B cell (primary cell): ENCODE data around the gene HASPIN. TPM values are rescaled to one million over a fixed set of nuclear protein-coding genes. Genes with fewer than 3 reads are reported as not detected.
A peak's percentile ranks its signal among the peaks of the same experiment; 100 is the strongest.

Source experiments
- ATAC-seq: fragments of 200-7000 bp; cut with Tn5 transposase; one replicate; pipeline ENCODE4 v1.10.0; 2021; ENCODE audit warnings: low read depth, mild to moderate bottlenecking, moderate number of reproducible peaks, moderate library complexity
- CTCF ChIA-PET: fragments of 350-600 bp; sonication (Branson Sonifier 250); formaldehyde crosslinking; loops from one replicate; lab custom pipeline; 2021; ENCODE audit warnings: antibody characterized with exemption, inconsistent platforms; lab: Charles Lee
- POLR2A ChIA-PET: fragments of 350-600 bp; sonication (Branson Sonifier 250); formaldehyde crosslinking; loops from one replicate; lab custom pipeline; 2021; ENCODE audit warnings: antibody characterized with exemption; lab: Charles Lee
- DNase-seq: peaks from one replicate; pipeline ENCODE4 v3.0.0; 2013
- H2AFZ ChIP-seq: 2 replicates; pipeline ENCODE4 v1.6.1; 2012; ENCODE audit warnings: mild to moderate bottlenecking, low read depth, low read length; ENCODE audit not compliant: insufficient read depth, poor library complexity, severe bottlenecking
- H3K27ac ChIP-seq, 2 donors: 1 replicate in 1 of 2; 2 replicates in 1 of 2; pipeline ENCODE4 v1.5.1; 2012 to 2013; ENCODE audit warnings: low read length in 2 of 2, mild to moderate bottlenecking in 2 of 2, moderate library complexity in 1 of 2
- H3K27me3 ChIP-seq, 4 experiments: fragments of 200-600 bp in 1 of 4; sonication (generic) in 1 of 4; replicated peaks in 1 of 4; 1 replicate in 2 of 4; 2 replicates in 2 of 4; pipeline versions ENCODE4 v1.6.1 to v1.7.0; 2013 to 2016; ENCODE audit warnings: low read length in 3 of 4, mild to moderate bottlenecking in 2 of 4, mixed read lengths in 1 of 4, moderate library complexity in 1 of 4; ENCODE audit not compliant: insufficient read depth in 4 of 4, control insufficient read depth in 3 of 4; ENCODE audit errors: control extremely low read depth in 1 of 4
- H3K36me3 ChIP-seq, 2 experiments: replicated peaks in 1 of 2; 1 replicate in 1 of 2; 2 replicates in 1 of 2; pipeline versions ENCODE4 v1.6.1 to v1.7.1; 2013; ENCODE audit warnings: low read length in 1 of 2; ENCODE audit not compliant: insufficient read depth in 2 of 2, control insufficient read depth in 1 of 2; ENCODE audit errors: control extremely low read depth in 1 of 2, extremely low read depth in 1 of 2
- H3K4me1 ChIP-seq, 2 donors: fragments of 200-600 bp in 1 of 2; sonication (generic) in 1 of 2; 1 replicate in 1 of 2; 2 replicates in 1 of 2; pipeline versions ENCODE4 v1.5.1 to v1.6.1; 2013 to 2017; ENCODE audit warnings: low read length in 2 of 2; ENCODE audit not compliant: control insufficient read depth in 2 of 2, insufficient read depth in 2 of 2
- H3K4me2 ChIP-seq: replicated peaks from 2 replicates; pipeline ENCODE3; 2012; ENCODE audit warnings: mild to moderate bottlenecking, low read depth, low read length; ENCODE audit not compliant: poor library complexity, severe bottlenecking
- H3K4me3 ChIP-seq, 5 experiments: fragments of 200-600 bp in 1 of 5; sonication (generic) in 1 of 5; 1 replicate in 3 of 5; 2 replicates in 2 of 5; pipeline versions ENCODE4 v1.5.1 to v1.7.0; 2011 to 2016; ENCODE audit warnings: low read length in 4 of 5, mild to moderate bottlenecking in 4 of 5, low read depth in 2 of 5, control low read depth in 1 of 5, moderate library complexity in 1 of 5; ENCODE audit not compliant: insufficient read depth in 1 of 5; ENCODE audit errors: control extremely low read depth in 1 of 5, extremely low read depth in 1 of 5
- H3K79me2 ChIP-seq: fragments of 200-600 bp; sonication (generic); one replicate; pipeline ENCODE4 v1.6.0; 2016; ENCODE audit warnings: low read length; ENCODE audit not compliant: control insufficient read depth, insufficient read depth
- H3K9ac ChIP-seq: fragments of 200-600 bp; sonication (generic); 2 replicates; pipeline ENCODE4 v1.6.1; 2017; ENCODE audit warnings: mild to moderate bottlenecking, low read length, moderate library complexity
- H3K9me3 ChIP-seq, 3 donors: one replicate each; pipeline versions ENCODE4 v1.6.1 to v1.7.1; 2013; ENCODE audit warnings: low read length in 2 of 3; ENCODE audit not compliant: control insufficient read depth in 2 of 3, insufficient read depth in 1 of 3; ENCODE audit errors: control extremely low read depth in 1 of 3
- H4K20me1 ChIP-seq: 2 replicates; pipeline ENCODE4 v1.6.0; 2012; ENCODE audit warnings: mild to moderate bottlenecking, low read length; ENCODE audit not compliant: insufficient read depth, control insufficient read depth, poor library complexity, severe bottlenecking
- H3K27ac Mint-ChIP-seq: one replicate; pipeline ENCODE4 v1.8.0; 2021; ENCODE audit warnings: mixed read lengths
- H3K27me3 Mint-ChIP-seq: one replicate; pipeline ENCODE4 v1.8.0; 2021; ENCODE audit warnings: mixed read lengths
- H3K4me1 Mint-ChIP-seq: one replicate; pipeline ENCODE4 v1.8.0; 2021; ENCODE audit warnings: mixed read lengths
- H3K4me3 Mint-ChIP-seq: one replicate; pipeline ENCODE4 v1.8.0; 2021; ENCODE audit warnings: mixed read lengths
- H3K9me3 Mint-ChIP-seq: one replicate; pipeline ENCODE4 v1.8.0; 2022; ENCODE audit warnings: mixed read lengths; ENCODE audit not compliant: insufficient read depth
- EZH2 ChIP-seq: IDR thresholded peaks from 2 replicates; pipeline ENCODE4 v1.6.1; 2012; ENCODE audit warnings: borderline replicate concordance, low read depth, mild to moderate bottlenecking, moderate library complexity, low read length; ENCODE audit not compliant: insufficient read depth, poor library complexity, severe bottlenecking
- WGBS: methylation state at CpG from one replicate; pipeline ENCODE4 v1.1.5; 2013; ENCODE audit warnings: missing lambda C conversion rate; ENCODE audit not compliant: insufficient coverage; 5-methylcytosine and 5-hydroxymethylcytosine counted together
- intact Hi-C: fragments of 100-400 bp; cut with micrococcal nuclease; formaldehyde crosslinking; loops from one replicate; pipeline ENCODE4 v1.10.0; 2022
- polyA plus RNA-seq: library from polyadenylated mRNA; depleted of rRNA; stranded (reverse); fragments of >200 nt; gene quantifications from 2 replicates; pipeline ENCODE4 v1.2.3, GENCODE V29; 2012
- total RNA-seq, 2 donors: library from RNA; stranded (reverse); fragments of 120-200 nt in 1 of 2; gene quantifications; 1 replicate in 1 of 2; 2 replicates in 1 of 2; pipeline versions ENCODE4 v1.2.3 to v1.2.4, GENCODE V29; 2013 to 2022
- TF ChIP-seq, protein P1 (sequence below): fragments of 200-600 bp; IDR thresholded peaks from one replicate; pipeline ENCODE4 v1.8.0; 2022; ENCODE audit warnings: antibody characterized with exemption, mild to moderate bottlenecking

The HASPIN gene
- total and polyA plus RNA-seq, 2 donors (not counting 1 experiment from before 2014, with no cell fraction given) = 0.28 to 3.1 TPM

GRCh38 chr17:3678821-3679530, 44.7 kb upstream of the HASPIN start:
- Histone ChIP-seq H3K36me3 (peaks cover 0 to 63% of the 10 kb centered on the region in 2 experiments), H3K9me3 (peaks cover 0 to 4% (median 0%) of the 10 kb centered on the region in 3 donors), H3K79me2 (peaks cover 29% of the 10 kb centered on the region), H4K20me1 (peaks cover 71% of the 10 kb centered on the region), H3K4me2 (no peak overlapping the region), H3K27ac (no peak overlapping the region), H3K9ac (no peak overlapping the region), H3K4me3 (no peak overlapping the region), H3K4me1 (peaks cover 9 to 32% of the 10 kb centered on the region in 2 donors), H3K27me3 (no peaks in the 10 kb centered on the region), H2AFZ (no peak overlapping the region)
- Mint-ChIP-seq H3K27ac (peak overlapping the region; percentile 50), H3K4me1 (peaks cover 31% of the 10 kb centered on the region), H3K9me3 (no peaks in the 10 kb centered on the region), H3K4me3 (no peak overlapping the region), H3K27me3 (no peaks in the 10 kb centered on the region)
- POLR2A ChIA-PET = interaction anchor here (0.6 to 0.7 kb wide), 2 partner anchors 33 to 50 kb away, joined by 3 read pairs; no protein-coding TSS in a partner anchor
- DNase-seq (no peak), ATAC-seq (no peak)
- intact Hi-C loops = no loop called here
- CTCF ChIA-PET = interaction anchor here (0.6 to 3.0 kb wide), 10 partner anchors 13 to 148 kb away, joined by 3 to 18 read pairs (median 4); partner anchors contain the start of gene HASPIN
- TF ChIP-seq, protein P1, sequence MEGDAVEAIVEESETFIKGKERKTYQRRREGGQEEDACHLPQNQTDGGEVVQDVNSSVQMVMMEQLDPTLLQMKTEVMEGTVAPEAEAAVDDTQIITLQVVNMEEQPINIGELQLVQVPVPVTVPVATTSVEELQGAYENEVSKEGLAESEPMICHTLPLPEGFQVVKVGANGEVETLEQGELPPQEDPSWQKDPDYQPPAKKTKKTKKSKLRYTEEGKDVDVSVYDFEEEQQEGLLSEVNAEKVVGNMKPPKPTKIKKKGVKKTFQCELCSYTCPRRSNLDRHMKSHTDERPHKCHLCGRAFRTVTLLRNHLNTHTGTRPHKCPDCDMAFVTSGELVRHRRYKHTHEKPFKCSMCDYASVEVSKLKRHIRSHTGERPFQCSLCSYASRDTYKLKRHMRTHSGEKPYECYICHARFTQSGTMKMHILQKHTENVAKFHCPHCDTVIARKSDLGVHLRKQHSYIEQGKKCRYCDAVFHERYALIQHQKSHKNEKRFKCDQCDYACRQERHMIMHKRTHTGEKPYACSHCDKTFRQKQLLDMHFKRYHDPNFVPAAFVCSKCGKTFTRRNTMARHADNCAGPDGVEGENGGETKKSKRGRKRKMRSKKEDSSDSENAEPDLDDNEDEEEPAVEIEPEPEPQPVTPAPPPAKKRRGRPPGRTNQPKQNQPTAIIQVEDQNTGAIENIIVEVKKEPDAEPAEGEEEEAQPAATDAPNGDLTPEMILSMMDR = no peak
- no peak for TF ChIP-seq EZH2
- WGBS = 89% methylated on average over 19 of the region's 27 CpGs
